H9 (cell line): ENCODE data around the gene LRRC23. TPM values are rescaled to one million over a fixed set of nuclear protein-coding genes. Genes with fewer than 3 reads are reported as not detected.
"Not testable (repeated sequence)": the region's sequence is repeated elsewhere in the genome, so short reads cannot be mapped to it uniquely, and the experiment has no call there.

Experiments
- DNase-seq: peaks from one replicate; pipeline ENCODE4 v3.0.0-alpha.2; 2017
- H2AFZ ChIP-seq: one replicate; pipeline ENCODE4 v1.6.1; 2013; ENCODE audit warnings: mild to moderate bottlenecking, low read length, control low read depth, moderate library complexity
- H2AK5ac ChIP-seq: 2 replicates; pipeline ENCODE4 v1.6.1; 2013; ENCODE audit warnings: low read length, control low read depth, mixed read lengths; ENCODE audit not compliant: insufficient read length
- H2BK120ac ChIP-seq: one replicate; pipeline ENCODE4 v1.6.1; 2013; ENCODE audit warnings: low read depth, mild to moderate bottlenecking, low read length, control low read depth, inconsistent platforms; ENCODE audit not compliant: poor library complexity, severe bottlenecking
- H2BK12ac ChIP-seq: 2 replicates; pipeline ENCODE4 v1.6.1; 2013; ENCODE audit warnings: low read length, control low read depth, mixed read lengths, low read depth; ENCODE audit not compliant: insufficient read length
- H2BK15ac ChIP-seq: 2 replicates; pipeline ENCODE4 v1.6.1; 2013; ENCODE audit warnings: low read depth, low read length, control low read depth
- H2BK20ac ChIP-seq: one replicate; pipeline ENCODE4 v1.6.1; 2013; ENCODE audit warnings: low read depth, mild to moderate bottlenecking, low read length, control low read depth, inconsistent platforms; ENCODE audit not compliant: poor library complexity, severe bottlenecking
- H2BK5ac ChIP-seq: 2 replicates; pipeline ENCODE4 v1.6.1; 2013; ENCODE audit warnings: low read length, control low read depth, mixed read lengths; ENCODE audit not compliant: insufficient read length
- H3K14ac ChIP-seq: 2 replicates; pipeline ENCODE4 v1.6.1; 2013; ENCODE audit warnings: low read length, control low read depth; ENCODE audit not compliant: insufficient read depth
- H3K18ac ChIP-seq: 2 replicates; pipeline ENCODE4 v1.6.1; 2013; ENCODE audit warnings: low read depth, mild to moderate bottlenecking, mixed read lengths, low read length, control low read depth; ENCODE audit not compliant: insufficient read length
- H3K23ac ChIP-seq: 2 replicates; pipeline ENCODE4 v1.6.1; 2013; ENCODE audit warnings: low read length, control low read depth, mixed read lengths, low read depth; ENCODE audit not compliant: insufficient read length
- H3K23me2 ChIP-seq: 2 replicates; pipeline ENCODE4 v1.6.1; 2013; ENCODE audit warnings: low read depth, mild to moderate bottlenecking, mixed read lengths, low read length, control low read depth; ENCODE audit not compliant: insufficient read length, poor library complexity, severe bottlenecking
- H3K27ac ChIP-seq: 2 replicates; pipeline ENCODE4 v1.5.1; 2013; ENCODE audit warnings: low read length, control low read depth, mixed read lengths, low read depth; ENCODE audit not compliant: insufficient read length
- H3K27me3 ChIP-seq: 2 replicates; pipeline ENCODE4 v1.6.1; 2013; ENCODE audit warnings: low read length, control low read depth, inconsistent platforms; ENCODE audit not compliant: insufficient read depth
- H3K4ac ChIP-seq: 2 replicates; pipeline ENCODE4 v1.6.1; 2013; ENCODE audit warnings: low read depth, mild to moderate bottlenecking, control low read depth, inconsistent platforms, low read length, moderate library complexity
- H3K4me1 ChIP-seq: 2 replicates; pipeline ENCODE4 v1.6.1; 2013; ENCODE audit warnings: low read length, control low read depth, inconsistent platforms; ENCODE audit not compliant: insufficient read depth
- H3K4me2 ChIP-seq: 2 replicates; pipeline ENCODE4 v1.6.1; 2013; ENCODE audit warnings: low read length, control low read depth, mixed read lengths; ENCODE audit not compliant: insufficient read length, insufficient read depth
- H3K56ac ChIP-seq: 2 replicates; pipeline ENCODE4 v1.6.1; 2013; ENCODE audit warnings: low read depth, mild to moderate bottlenecking, mixed read lengths, low read length, control low read depth; ENCODE audit not compliant: insufficient read length
- H3K79me1 ChIP-seq: 2 replicates; pipeline ENCODE4 v1.6.1; 2013; ENCODE audit warnings: low read depth, mild to moderate bottlenecking, moderate library complexity, low read length, control low read depth, inconsistent platforms; ENCODE audit not compliant: insufficient read depth, poor library complexity, severe bottlenecking
- H3K79me2 ChIP-seq: 2 replicates; pipeline ENCODE4 v1.6.1; 2013; ENCODE audit warnings: low read length, control low read depth, inconsistent platforms; ENCODE audit not compliant: insufficient read depth
- H3K9ac ChIP-seq: 2 replicates; pipeline ENCODE4 v1.6.1; 2013; ENCODE audit warnings: low read length, control low read depth, mixed read lengths; ENCODE audit not compliant: insufficient read length; ENCODE audit errors: extremely low read depth
- H3K9me3 ChIP-seq: one replicate; pipeline ENCODE4 v1.6.1; 2013; ENCODE audit warnings: low read depth, low read length, inconsistent platforms; ENCODE audit not compliant: control insufficient read depth
- H3T11ph ChIP-seq: one replicate; pipeline ENCODE4 v1.6.1; 2013; ENCODE audit warnings: mild to moderate bottlenecking, low read length, control low read depth, inconsistent platforms
- H4K20me1 ChIP-seq: one replicate; pipeline ENCODE4 v1.6.1; 2013; ENCODE audit not compliant: control insufficient read depth, insufficient read length, insufficient read depth
- H4K5ac ChIP-seq: 2 replicates; pipeline ENCODE4 v1.6.1; 2013; ENCODE audit warnings: low read depth, mild to moderate bottlenecking, mixed read lengths, low read length, control low read depth; ENCODE audit not compliant: insufficient read length
- H4K8ac ChIP-seq: replicated peaks from 2 replicates; pipeline ENCODE4 v1.6.1; 2013; ENCODE audit warnings: low read length, control low read depth, mixed read lengths, low read depth; ENCODE audit not compliant: insufficient read length
- H4K91ac ChIP-seq: 2 replicates; pipeline ENCODE4 v1.6.1; 2013; ENCODE audit warnings: low read depth, mild to moderate bottlenecking, moderate library complexity, mixed read lengths, low read length, control low read depth; ENCODE audit not compliant: insufficient read length
- H3K27ac Mint-ChIP-seq, 3 experiments: 2 replicates in 2 of 3; 3 replicates in 1 of 3; pipeline ENCODE4 v1.8.0; 2020 to 2021; ENCODE audit warnings: mixed read lengths in 3 of 3, mild to moderate bottlenecking in 1 of 3, moderate library complexity in 1 of 3
- H3K27me3 Mint-ChIP-seq: 2 replicates; pipeline ENCODE4 v1.8.0; 2021; ENCODE audit warnings: low read depth, mild to moderate bottlenecking, moderate library complexity, mixed read lengths
- H3K36me3 Mint-ChIP-seq, 3 experiments: 2 replicates in 2 of 3; 3 replicates in 1 of 3; pipeline ENCODE4 v1.8.0; 2020 to 2021; ENCODE audit warnings: low read depth in 3 of 3, mixed read lengths in 3 of 3; ENCODE audit not compliant: insufficient read depth in 1 of 3
- H3K4me1 Mint-ChIP-seq, 2 experiments: 2 replicates each; pipeline ENCODE4 v1.8.0; 2020; ENCODE audit warnings: mixed read lengths in 2 of 2
- H3K4me3 Mint-ChIP-seq, 2 experiments: 2 replicates in 1 of 2; 3 replicates in 1 of 2; pipeline ENCODE4 v1.8.0; 2020 to 2021; ENCODE audit warnings: mild to moderate bottlenecking in 2 of 2, mixed read lengths in 2 of 2, moderate library complexity in 1 of 2
- H3K9me3 Mint-ChIP-seq, 2 experiments: 2 replicates in 1 of 2; 3 replicates in 1 of 2; pipeline ENCODE4 v1.8.0; 2020; ENCODE audit warnings: mild to moderate bottlenecking in 2 of 2, mixed read lengths in 2 of 2, moderate library complexity in 1 of 2
- WGBS: extraction: QIAGEN DNeasy Blood & Tissue Kit; methylation state at CpG from one replicate; pipeline ENCODE4 v1.1.7; 2013; ENCODE audit warnings: missing lambda C conversion rate, low lambda C conversion rate, mixed read lengths; ENCODE audit not compliant: insufficient read length; ENCODE audit errors: extremely low coverage; 5-methylcytosine and 5-hydroxymethylcytosine counted together
- total RNA-seq: library from RNA; stranded (reverse); gene quantifications from 2 replicates; pipeline ENCODE4 v1.2.1, GENCODE V29; 2021
- TF ChIP-seq, protein P1 (sequence below): fragments of 200-600 bp; sonication (generic); conservative IDR thresholded peaks from 3 replicates; pipeline ENCODE4 v1.8.0; 2021; ENCODE audit warnings: antibody characterized with exemption, mild to moderate bottlenecking

Gene LRRC23
- total RNA-seq, 1 experiment from 2014 or later = 2.1 TPM

DNA sequence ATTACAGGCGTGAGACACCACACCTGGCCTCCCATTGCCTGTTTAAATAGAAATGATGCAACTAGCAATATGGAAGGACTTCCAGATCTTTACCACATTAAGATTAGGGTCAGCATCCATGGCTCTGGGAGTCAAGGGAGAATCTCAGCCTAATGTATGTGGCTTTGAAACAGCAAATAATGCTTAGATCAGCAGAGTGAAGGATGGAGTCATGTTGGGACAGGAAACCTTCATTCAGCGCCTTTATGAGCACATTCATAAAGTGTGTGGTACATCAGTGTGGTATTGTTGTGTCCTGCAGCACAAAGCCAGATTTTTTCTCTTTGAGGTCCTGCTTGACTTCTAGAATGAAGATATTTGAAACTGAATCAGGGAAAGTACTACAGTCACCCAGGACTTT, 16.3 kb upstream of the LRRC23 start:
- H4K5ac ChIP-seq = no peak overlapping the region
- TF ChIP-seq, protein P1, sequence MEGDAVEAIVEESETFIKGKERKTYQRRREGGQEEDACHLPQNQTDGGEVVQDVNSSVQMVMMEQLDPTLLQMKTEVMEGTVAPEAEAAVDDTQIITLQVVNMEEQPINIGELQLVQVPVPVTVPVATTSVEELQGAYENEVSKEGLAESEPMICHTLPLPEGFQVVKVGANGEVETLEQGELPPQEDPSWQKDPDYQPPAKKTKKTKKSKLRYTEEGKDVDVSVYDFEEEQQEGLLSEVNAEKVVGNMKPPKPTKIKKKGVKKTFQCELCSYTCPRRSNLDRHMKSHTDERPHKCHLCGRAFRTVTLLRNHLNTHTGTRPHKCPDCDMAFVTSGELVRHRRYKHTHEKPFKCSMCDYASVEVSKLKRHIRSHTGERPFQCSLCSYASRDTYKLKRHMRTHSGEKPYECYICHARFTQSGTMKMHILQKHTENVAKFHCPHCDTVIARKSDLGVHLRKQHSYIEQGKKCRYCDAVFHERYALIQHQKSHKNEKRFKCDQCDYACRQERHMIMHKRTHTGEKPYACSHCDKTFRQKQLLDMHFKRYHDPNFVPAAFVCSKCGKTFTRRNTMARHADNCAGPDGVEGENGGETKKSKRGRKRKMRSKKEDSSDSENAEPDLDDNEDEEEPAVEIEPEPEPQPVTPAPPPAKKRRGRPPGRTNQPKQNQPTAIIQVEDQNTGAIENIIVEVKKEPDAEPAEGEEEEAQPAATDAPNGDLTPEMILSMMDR = no peak

DNA sequence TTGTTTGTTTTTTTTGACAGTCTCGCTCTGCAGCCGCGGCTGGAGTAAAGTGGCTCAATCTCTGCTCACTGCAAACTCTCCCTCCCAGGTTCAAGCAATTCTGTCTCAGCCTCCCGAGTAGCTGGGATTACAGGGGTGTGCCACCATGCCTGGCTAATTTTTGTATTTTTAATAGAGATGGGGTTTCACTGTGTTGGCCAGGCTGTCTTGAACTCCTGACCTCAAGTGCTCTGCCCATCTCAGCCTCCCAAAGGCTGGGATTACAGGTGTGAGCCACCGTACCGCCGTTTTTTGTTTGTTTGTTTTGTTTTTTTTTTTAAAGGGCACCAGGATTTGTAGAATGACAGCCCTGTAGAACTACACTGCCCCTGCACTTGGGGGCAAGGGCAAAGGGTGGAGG, 15.8 kb upstream of the LRRC23 start:
- H2BK20ac ChIP-seq, H4K20me1 ChIP-seq, H3K27me3 Mint-ChIP-seq, H4K5ac ChIP-seq, H3K4me1 ChIP-seq, H3K27me3 ChIP-seq, H4K91ac ChIP-seq, H4K8ac ChIP-seq, H3K79me2 ChIP-seq, H2BK15ac ChIP-seq, H3K4ac ChIP-seq, H2AFZ ChIP-seq, H3K23me2 ChIP-seq, H2BK5ac ChIP-seq, H3K9me3 ChIP-seq, H3K4me3 Mint-ChIP-seq, H3K56ac ChIP-seq, H3K4me2 ChIP-seq, H3K27ac ChIP-seq, H3K9ac ChIP-seq, H3T11ph ChIP-seq, H2BK120ac ChIP-seq, H3K14ac ChIP-seq, DNase-seq, H2BK12ac ChIP-seq, H3K9me3 Mint-ChIP-seq, H3K18ac ChIP-seq, H3K23ac ChIP-seq, H2AK5ac ChIP-seq, H3K79me1 ChIP-seq: not testable (repeated sequence)
- Mint-ChIP-seq H3K4me1 (peaks cover 38 to 50% of the 10 kb centered on the region in 2 experiments), H3K27ac (peak overlapping the region in 1 of 3 experiments; percentile 47; a peak in 2 of 7 replicates), H3K36me3 (peaks cover 0 to 26% (median 23%) of the 10 kb centered on the region in 3 experiments; a peak in 5 of 7 replicates)
- WGBS = no CpG with 5 or more reads among the region's 7 CpGs

More for the DNA sequence above, 16.3 kb upstream of the LRRC23 start:
- Histone ChIP-seq H2AFZ (no peak overlapping the region), H3K23ac (no peak overlapping the region), H2BK5ac (no peak overlapping the region), H3K4ac (no peak overlapping the region), H3K14ac (no peak overlapping the region), H3K56ac (no peak overlapping the region), H4K20me1 (no peaks in the 10 kb centered on the region), H4K8ac (no peak overlapping the region), H3K4me1 (peaks cover 5% of the 10 kb centered on the region; the same call in 1 of the 2 replicates), H3K23me2 (peaks cover 6% of the 10 kb centered on the region), H2BK120ac (no peak overlapping the region), H3K27me3 (no peaks in the 10 kb centered on the region), H3T11ph (no peak overlapping the region), H2BK20ac (no peak overlapping the region), H2AK5ac (no peak overlapping the region), H2BK12ac (no peak overlapping the region), H4K91ac (no peak overlapping the region), H3K9me3 (no peaks in the 10 kb centered on the region), H3K79me1 (no peaks in the 10 kb centered on the region), H3K18ac (peak overlapping the region; percentile 60), H3K79me2 (no peaks in the 10 kb centered on the region), H3K27ac (no peak overlapping the region), H3K4me2 (no peak overlapping the region), H2BK15ac (no peak overlapping the region), H3K9ac (no peak overlapping the region)
- no peaks in the 10 kb centered on the region for H3K27me3 Mint-ChIP-seq
- peak overlapping the region; percentile 47 to 91 (median 48); a peak in 5 of 7 replicates for H3K27ac Mint-ChIP-seq
- H3K4me1 Mint-ChIP-seq = peaks cover 38 to 50% of the 10 kb centered on the region in 2 experiments
- no peak for DNase-seq
- H3K9me3 Mint-ChIP-seq = peaks cover 0 to 3% of the 10 kb centered on the region in 2 experiments; a peak in 2 of 5 replicates
- WGBS = no CpG with 5 or more reads among the region's 2 CpGs
- H3K4me3 Mint-ChIP-seq = no peak overlapping the region
- peaks cover 0 to 27% (median 27%) of the 10 kb centered on the region in 3 experiments; a peak in 5 of 7 replicates for H3K36me3 Mint-ChIP-seq
